HG03575 (cell line): ENCODE data around the gene NRCAM.
A peak's percentile ranks its signal among the peaks of the same experiment; 100 is the strongest.
"Not testable (repeated sequence)": the region's sequence is repeated elsewhere in the genome, so short reads cannot be mapped to it uniquely, and the experiment has no call there.

Experiments
- ATAC-seq: cut with Tn5 transposase; IDR thresholded peaks from one replicate; pipeline ENCODE4 v1.9.1; 2021; ENCODE audit not compliant: unreplicated experiment, insufficient number of reproducible peaks, low FRiP score; ENCODE audit errors: extremely low read depth

The NRCAM gene

GRCh38 chr7:108367946-108368345 is 88.3 kb downstream of the NRCAM start:
- no peak for ATAC-seq

GRCh38 chr7:108367314-108367713 is 88.9 kb downstream of the NRCAM start:
- ATAC-seq = no peak

- ATAC-seq = no peak
These were observed 92.6 kb downstream of the NRCAM start for GRCh38 chr7:108363659-108364058.

- ATAC-seq = no peak
These were observed 96.0 kb downstream of the NRCAM start for GRCh38 chr7:108360058-108360800.

- no peak for ATAC-seq
These were observed 97.7 kb downstream of the NRCAM start for GRCh38 chr7:108358553-108358952.

GRCh38 chr7:108351729-108352131 is 104.5 kb downstream of the NRCAM start:
- no peak for ATAC-seq

GRCh38 chr7:108348913-108349312 is 107.3 kb downstream of the NRCAM start:
- ATAC-seq = no peak

- ATAC-seq = no peak
These were observed 108.6 kb downstream of the NRCAM start for GRCh38 chr7:108347616-108348015.

- ATAC-seq = no peak
These were observed 110.4 kb downstream of the NRCAM start for GRCh38 chr7:108345710-108346336.

- no peak for ATAC-seq
These were observed 115.3 kb downstream of the NRCAM start for GRCh38 chr7:108340856-108341411.

GRCh38 chr7:108340406-108340805 is 115.8 kb downstream of the NRCAM start:
- not testable (repeated sequence) for ATAC-seq

- no peak for ATAC-seq
These were observed 120.8 kb downstream of the NRCAM start for GRCh38 chr7:108335269-108335918.

- no peak for ATAC-seq
These were observed 123.3 kb downstream of the NRCAM start for GRCh38 chr7:108332937-108333336.

- no peak for ATAC-seq
These were observed 124.3 kb downstream of the NRCAM start for GRCh38 chr7:108331971-108332370.

GRCh38 chr7:108330227-108330626 is 126.0 kb downstream of the NRCAM start:
- no peak for ATAC-seq

- ATAC-seq = no peak
These were observed 126.7 kb downstream of the NRCAM start for GRCh38 chr7:108329514-108329913.

- peak; percentile 65 for ATAC-seq
These were observed 128.0 kb downstream of the NRCAM start for GRCh38 chr7:108328174-108328651.

GRCh38 chr7:108327353-108327752 is 128.9 kb downstream of the NRCAM start:
- ATAC-seq = no peak

GRCh38 chr7:108326938-108327337 is 129.3 kb downstream of the NRCAM start:
- no peak for ATAC-seq
